GM12865 (cell line): ENCODE results near the gene ARID5B.

Experiments
- DNase-seq: peaks from one replicate; pipeline ENCODE4 v3.0.0; 2010; ENCODE audit warnings: low read depth
- H3K4me3 ChIP-seq: 2 replicates; pipeline ENCODE4 v1.5.1; 2011; ENCODE audit warnings: mild to moderate bottlenecking, low read depth, low read length, control low read depth
- CTCF ChIP-seq: IDR thresholded peaks from 2 replicates; pipeline ENCODE4 v1.5.1; 2011; ENCODE audit warnings: low read length, control low read depth, low read depth, inconsistent platforms; ENCODE audit not compliant: insufficient read depth; ENCODE audit errors: missing control alignments

The ARID5B gene

GRCh38 chr10:62046522-62047227 is 145.2 kb downstream of the ARID5B start:
- no peak for TF ChIP-seq CTCF
- peak; percentile 67 for DNase-seq
- peak overlapping the region; percentile 71 for H3K4me3 ChIP-seq

- H3K4me3 ChIP-seq = peak overlapping the region; percentile 71
- no peak for TF ChIP-seq CTCF
- peak; percentile 62 for DNase-seq
Measured at GRCh38 chr10:62047228-62047892, 145.9 kb downstream of the ARID5B start.

- DNase-seq = peak; percentile 51
- TF ChIP-seq CTCF = no peak
- peak overlapping the region; percentile 71 for H3K4me3 ChIP-seq
Measured at GRCh38 chr10:62047960-62048383, 146.5 kb downstream of the ARID5B start.

- TF ChIP-seq CTCF = no peak
- H3K4me3 ChIP-seq = peak overlapping the region; percentile 71
- no peak for DNase-seq
Measured at GRCh38 chr10:62048470-62048869, 147.0 kb downstream of the ARID5B start.

GRCh38 chr10:62048919-62049623 is 147.6 kb downstream of the ARID5B start:
- no peak for TF ChIP-seq CTCF
- H3K4me3 ChIP-seq = peak overlapping the region; percentile 71
- DNase-seq = peak; percentile 66

GRCh38 chr10:62049624-62050345 is 148.3 kb downstream of the ARID5B start:
- peak; percentile 42 for DNase-seq
- peak overlapping the region; percentile 71 for H3K4me3 ChIP-seq
- no peak for TF ChIP-seq CTCF
